Activated CD4-positive, alpha-beta T cell treated with anti-CD3 and anti-CD28 coated beads, Interleukin-2, amount 10 ng/mL, durations not matched to agents 7 days and 5 days (primary cell): ENCODE data around the gene LRRC52. TPM values are rescaled to one million over a fixed set of nuclear protein-coding genes. Genes with fewer than 3 reads are reported as not detected.

Experiments
- CTCF ChIA-PET: fragments of 350-600 bp; sonication (Branson Sonifier 250); formaldehyde crosslinking; loops from one replicate; lab custom pipeline; 2021; ENCODE audit warnings: antibody characterized with exemption; lab: Charles Lee
- POLR2A ChIA-PET: fragments of 350-600 bp; sonication (Branson Sonifier 250); formaldehyde crosslinking; loops from one replicate; lab custom pipeline; 2021; ENCODE audit warnings: antibody characterized with exemption; lab: Charles Lee
- DNase-seq: peaks from one replicate; pipeline ENCODE4 v3.0.0-alpha.2; 2020
- H3K27ac Mint-ChIP-seq: one replicate; pipeline ENCODE4 v1.8.0; 2021; ENCODE audit warnings: mild to moderate bottlenecking, moderate library complexity, mixed read lengths
- H3K27me3 Mint-ChIP-seq: one replicate; pipeline ENCODE4 v1.8.0; 2021; ENCODE audit warnings: mixed read lengths
- H3K36me3 Mint-ChIP-seq: one replicate; pipeline ENCODE4 v1.8.0; 2021; ENCODE audit warnings: low read depth, mixed read lengths
- H3K4me1 Mint-ChIP-seq: one replicate; pipeline ENCODE4 v1.8.0; 2021; ENCODE audit warnings: mixed read lengths
- H3K4me3 Mint-ChIP-seq: one replicate; pipeline ENCODE4 v1.8.0; 2021; ENCODE audit warnings: mild to moderate bottlenecking, moderate library complexity, mixed read lengths
- H3K9me3 Mint-ChIP-seq: one replicate; pipeline ENCODE4 v1.8.0; 2021; ENCODE audit warnings: mixed read lengths
- total RNA-seq, 2 experiments: library from RNA; stranded (reverse); gene quantifications; one replicate each; pipeline ENCODE4 v1.2.3, GENCODE V29; 2021

LRRC52 gene
- total RNA-seq, 2 experiments from 2014 or later: not detected

DNA sequence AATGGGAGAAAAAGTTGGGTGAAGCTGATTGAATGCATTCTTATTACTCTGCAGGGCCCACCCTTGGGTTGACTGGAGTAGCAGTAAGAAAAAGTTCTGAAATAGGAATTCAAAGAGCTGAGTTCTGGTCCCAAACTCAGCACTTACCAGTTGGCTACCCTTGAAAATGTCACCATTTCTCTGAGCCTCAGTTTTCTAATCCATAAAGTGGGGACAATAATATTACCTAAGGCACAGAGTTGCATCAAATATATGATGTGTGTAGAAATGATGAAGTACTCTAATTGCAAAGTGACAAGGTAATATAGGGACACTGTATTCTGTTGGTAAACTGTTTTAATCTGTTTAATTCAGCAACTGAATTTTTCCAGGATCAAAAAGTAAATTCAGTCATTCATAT is 1.2 kb downstream of the LRRC52 start:
- Mint-ChIP-seq H3K27ac (no peak overlapping the region), H3K36me3 (no peaks in the 10 kb centered on the region), H3K27me3 (peaks cover 45% of the 10 kb centered on the region), H3K4me3 (no peak overlapping the region), H3K4me1 (no peaks in the 10 kb centered on the region), H3K9me3 (no peaks in the 10 kb centered on the region)
- DNase-seq: no peak
- CTCF ChIA-PET: no interaction called here
- POLR2A ChIA-PET: no interaction called here

DNA sequence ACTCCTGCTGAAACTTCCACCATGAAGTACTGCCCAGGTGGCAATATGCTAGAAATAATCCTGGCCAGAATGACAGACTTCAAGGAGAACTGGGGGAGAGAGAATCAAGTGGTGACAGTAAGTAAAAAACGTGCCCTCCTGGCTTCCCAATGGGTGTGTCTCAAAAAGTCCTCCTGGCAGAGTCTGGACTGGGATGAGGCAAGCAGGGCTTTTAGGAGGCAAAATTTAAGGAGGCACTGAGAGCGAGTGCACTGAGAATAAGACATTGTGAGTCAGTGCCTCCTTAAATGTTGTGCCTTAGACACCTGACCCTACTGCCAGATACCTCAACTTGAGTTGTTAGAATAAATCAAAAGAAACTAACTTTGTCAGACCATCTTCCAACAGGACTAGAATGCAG is 2.2 kb downstream of the LRRC52 start:
- DNase-seq: no peak
- H3K27me3 Mint-ChIP-seq: peaks cover 45% of the 10 kb centered on the region
- H3K36me3 Mint-ChIP-seq: no peaks in the 10 kb centered on the region
- POLR2A ChIA-PET: no interaction called here
- no peaks in the 10 kb centered on the region for H3K9me3 Mint-ChIP-seq
- H3K4me1 Mint-ChIP-seq: no peaks in the 10 kb centered on the region
- no peak overlapping the region for H3K4me3 Mint-ChIP-seq
- CTCF ChIA-PET: interaction anchor here (0.6 kb wide), 1 partner anchor 915 kb away, joined by 3 read pairs; no protein-coding TSS in a partner anchor
- H3K27ac Mint-ChIP-seq: no peak overlapping the region

DNA sequence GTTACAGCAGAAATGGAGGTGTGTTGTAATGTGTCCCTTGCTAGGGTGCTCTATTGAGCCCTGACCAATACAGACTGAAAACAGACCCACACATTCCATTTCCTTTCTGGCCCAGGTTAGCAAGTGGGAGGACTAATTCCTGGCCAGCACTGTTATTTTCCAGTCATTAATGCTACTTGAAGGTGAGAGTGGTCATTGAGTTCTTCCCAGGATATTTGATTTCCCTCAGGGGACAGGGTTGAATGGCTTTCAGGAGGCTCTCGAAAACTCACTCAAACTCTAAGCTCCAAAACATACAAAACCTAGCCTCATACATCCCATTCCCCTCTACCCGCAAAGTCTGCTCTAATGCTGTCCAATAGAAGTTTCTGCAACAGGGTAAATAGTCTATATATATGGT is 6.2 kb downstream of the LRRC52 start:
- CTCF ChIA-PET: interaction anchor here (1.0 kb wide), 1 partner anchor 16 kb away, joined by 4 read pairs; no protein-coding TSS in a partner anchor
- H3K27me3 Mint-ChIP-seq: peaks cover 32% of the 10 kb centered on the region
- H3K4me3 Mint-ChIP-seq: no peak overlapping the region
- no peaks in the 10 kb centered on the region for H3K4me1 Mint-ChIP-seq
- no peaks in the 10 kb centered on the region for H3K36me3 Mint-ChIP-seq
- no peaks in the 10 kb centered on the region for H3K9me3 Mint-ChIP-seq
- POLR2A ChIA-PET: no interaction called here
- no peak overlapping the region for H3K27ac Mint-ChIP-seq
- no peak for DNase-seq

DNA sequence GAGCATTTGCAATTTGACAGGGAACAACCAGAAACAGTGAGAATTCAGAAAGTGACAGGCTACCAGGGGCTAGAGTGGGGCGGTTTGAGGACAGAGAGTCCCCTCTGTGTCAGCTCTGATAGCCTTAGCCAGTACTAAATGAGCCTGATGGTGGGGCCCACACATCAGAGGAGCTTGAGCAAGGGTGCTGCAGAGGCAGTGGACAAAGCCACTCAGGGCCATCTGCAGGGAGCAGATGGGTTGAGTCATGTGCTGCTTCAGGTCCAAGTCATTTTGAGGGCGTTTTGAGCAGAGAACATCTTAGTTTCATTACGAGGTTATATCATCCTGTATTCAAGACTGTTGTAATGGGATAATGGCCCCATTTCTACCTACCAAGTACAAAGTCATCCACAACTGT is 7.7 kb downstream of the LRRC52 start:
- POLR2A ChIA-PET: no interaction called here
- H3K27ac Mint-ChIP-seq: no peak overlapping the region
- no peak for DNase-seq

DNA sequence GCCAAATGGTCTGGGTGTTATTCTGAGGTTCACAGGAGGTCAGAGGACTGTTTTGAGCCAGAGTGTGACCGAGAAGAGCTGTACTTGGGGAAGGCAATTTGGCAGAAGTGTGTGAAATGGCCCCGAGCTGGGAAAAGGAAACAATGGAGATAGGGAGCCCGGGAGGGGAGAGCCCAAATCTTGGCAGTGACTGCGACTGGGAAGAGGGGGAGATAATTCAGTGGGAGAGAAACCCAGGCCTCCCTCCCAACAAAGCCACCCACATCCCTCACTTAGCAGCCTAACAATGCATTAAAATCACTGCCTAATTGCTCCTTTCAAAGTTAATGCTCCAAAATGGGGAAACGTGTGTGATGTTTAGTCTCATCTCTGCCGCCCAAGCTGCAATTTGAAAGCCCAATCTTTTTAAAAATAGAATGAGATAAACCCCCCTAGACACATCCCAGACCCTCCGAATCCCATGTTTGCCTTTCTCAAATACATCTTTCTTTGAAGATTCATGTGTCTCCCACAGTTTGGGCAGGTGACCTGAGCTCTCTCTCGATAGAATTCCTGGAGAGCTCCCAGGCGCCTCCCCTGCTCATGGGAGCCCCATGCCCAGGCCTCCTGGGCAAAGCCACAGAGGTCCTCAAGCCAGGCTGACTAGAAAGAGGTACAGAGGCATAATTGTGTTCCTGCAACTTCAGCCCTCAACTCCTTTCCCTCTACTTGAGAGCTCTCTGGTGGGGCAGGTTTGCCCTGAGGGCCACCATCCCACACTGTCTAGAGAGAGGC is 17.3 kb downstream of the LRRC52 start:
- ChIA-PET CTCF (no interaction called here), POLR2A (no interaction called here)

More for the DNA sequence above, 7.7 kb downstream of the LRRC52 start:
- Mint-ChIP-seq H3K9me3 (no peaks in the 10 kb centered on the region), H3K4me1 (no peaks in the 10 kb centered on the region), H3K27me3 (peaks cover 29% of the 10 kb centered on the region), H3K4me3 (no peak overlapping the region), H3K36me3 (no peaks in the 10 kb centered on the region)
- CTCF ChIA-PET: no interaction called here

DNA sequence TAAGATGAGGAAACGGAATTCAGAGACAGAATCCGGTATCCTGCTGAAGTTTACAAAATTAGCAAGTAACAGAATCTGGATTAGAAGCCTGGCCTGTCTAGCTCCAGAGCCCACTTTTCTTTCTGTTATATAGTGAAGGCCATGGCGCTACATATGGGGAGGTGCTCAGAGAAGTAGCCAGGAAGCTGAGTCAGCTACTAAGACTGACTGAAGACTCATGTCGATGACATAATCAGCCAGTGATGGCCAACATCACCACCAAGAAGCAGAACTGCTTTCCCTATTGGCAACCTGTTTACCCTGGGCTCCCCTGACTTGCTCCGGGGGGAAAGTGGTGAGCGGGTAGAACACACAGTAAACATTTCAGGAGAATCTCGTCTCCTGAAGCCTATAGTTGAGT is 18.8 kb downstream of the LRRC52 start:
- ChIA-PET CTCF (no interaction called here), POLR2A (no interaction called here)
- peaks cover 37% of the 10 kb centered on the region for H3K27me3 Mint-ChIP-seq

More for the DNA sequence above, 17.3 kb downstream of the LRRC52 start:
- Mint-ChIP-seq H3K36me3 (no peaks in the 10 kb centered on the region), H3K4me1 (no peaks in the 10 kb centered on the region), H3K4me3 (no peak overlapping the region), H3K27ac (no peak overlapping the region), H3K27me3 (peaks cover 33% of the 10 kb centered on the region), H3K9me3 (no peaks in the 10 kb centered on the region)
- DNase-seq: no peak

DNA sequence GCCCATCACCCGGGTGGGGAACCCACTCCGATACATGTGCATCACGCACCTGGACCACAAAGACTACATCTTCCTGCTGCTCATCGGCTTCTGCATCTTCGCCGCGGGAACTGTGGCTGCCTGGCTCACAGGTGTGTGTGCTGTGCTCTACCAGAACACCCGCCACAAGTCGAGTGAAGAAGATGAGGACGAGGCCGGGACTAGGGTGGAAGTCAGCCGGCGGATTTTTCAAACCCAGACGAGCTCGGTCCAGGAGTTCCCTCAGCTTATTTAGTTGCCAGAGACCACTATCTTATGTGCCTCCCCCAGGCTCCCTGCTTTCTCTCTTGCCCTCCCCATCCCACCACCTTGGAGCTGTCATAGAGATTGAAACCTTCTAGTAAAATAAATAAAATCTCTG is 19.8 kb downstream of the LRRC52 start:
- peaks cover 36% of the 10 kb centered on the region for H3K27me3 Mint-ChIP-seq
- no peaks in the 10 kb centered on the region for H3K9me3 Mint-ChIP-seq
- H3K4me3 Mint-ChIP-seq: no peak overlapping the region
- no peak overlapping the region for H3K27ac Mint-ChIP-seq
- no peak for DNase-seq
- ChIA-PET CTCF (no interaction called here), POLR2A (no interaction called here)
- no peaks in the 10 kb centered on the region for H3K4me1 Mint-ChIP-seq
- H3K36me3 Mint-ChIP-seq: no peaks in the 10 kb centered on the region

More for the DNA sequence above, 18.8 kb downstream of the LRRC52 start:
- no peak overlapping the region for H3K4me3 Mint-ChIP-seq
- H3K27ac Mint-ChIP-seq: no peak overlapping the region
- H3K36me3 Mint-ChIP-seq: no peaks in the 10 kb centered on the region
- no peaks in the 10 kb centered on the region for H3K4me1 Mint-ChIP-seq
- no peak for DNase-seq
- H3K9me3 Mint-ChIP-seq: no peaks in the 10 kb centered on the region

DNA sequence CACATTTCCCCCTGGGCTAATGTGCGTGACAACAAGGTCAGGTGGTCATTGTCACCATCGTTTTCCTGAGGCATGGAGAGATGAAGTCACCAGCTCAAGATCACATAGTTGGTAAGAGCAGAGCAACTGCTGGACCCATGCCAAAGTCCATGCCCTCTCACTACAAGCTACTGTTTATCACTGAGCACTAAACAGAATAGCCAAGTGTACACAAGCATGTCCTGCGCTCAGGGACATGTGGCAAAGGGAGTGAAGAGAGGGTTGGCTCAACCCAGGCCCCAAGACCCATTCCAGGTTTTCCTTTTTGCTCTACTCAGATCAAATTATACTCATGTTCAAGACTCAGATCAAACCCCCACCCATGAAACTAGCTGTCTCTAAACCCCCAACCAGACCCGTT is 20.8 kb downstream of the LRRC52 start:
- ChIA-PET CTCF (no interaction called here), POLR2A (no interaction called here)
- peaks cover 36% of the 10 kb centered on the region for H3K27me3 Mint-ChIP-seq
- H3K4me1 Mint-ChIP-seq: no peaks in the 10 kb centered on the region
- H3K4me3 Mint-ChIP-seq: no peak overlapping the region
- no peak overlapping the region for H3K27ac Mint-ChIP-seq
- no peaks in the 10 kb centered on the region for H3K36me3 Mint-ChIP-seq
- no peak for DNase-seq
- H3K9me3 Mint-ChIP-seq: no peaks in the 10 kb centered on the region

DNA sequence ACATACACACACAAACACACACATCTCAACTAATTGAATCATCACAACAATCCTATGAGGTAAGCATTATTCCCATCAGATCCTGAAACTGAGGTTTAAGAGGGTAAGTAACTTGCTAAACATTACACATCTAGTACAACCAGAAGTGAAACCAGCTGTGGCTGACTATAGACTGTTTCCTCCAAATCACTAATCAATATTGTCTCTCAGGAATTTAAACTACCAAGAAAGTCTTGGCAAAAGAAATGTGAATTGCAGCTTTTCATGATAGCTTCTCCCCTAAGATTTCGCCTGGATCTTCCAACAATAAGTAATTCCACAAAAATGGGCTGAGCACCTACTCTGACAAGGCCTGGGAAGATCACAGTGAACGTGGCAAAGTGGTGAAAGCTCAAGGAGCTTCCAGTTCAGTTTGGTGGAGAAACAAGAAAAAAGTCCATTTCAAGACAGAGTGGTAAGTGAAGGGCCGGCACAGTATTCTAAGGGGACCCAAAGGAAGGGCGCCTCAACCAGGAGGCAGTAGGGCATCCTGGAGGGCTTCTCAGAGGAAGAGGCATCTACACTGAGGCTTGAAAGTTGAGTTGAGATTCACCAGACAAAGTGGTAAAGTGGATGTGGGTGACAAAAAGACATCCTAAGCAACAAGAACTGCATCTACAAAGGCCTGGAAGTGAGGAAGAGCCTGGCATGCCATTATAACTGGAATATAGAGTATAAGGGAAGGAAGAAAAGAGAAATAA is 22.1 kb downstream of the LRRC52 start:
- no peaks in the 10 kb centered on the region for H3K36me3 Mint-ChIP-seq
- H3K4me3 Mint-ChIP-seq: no peak overlapping the region
- no peaks in the 10 kb centered on the region for H3K9me3 Mint-ChIP-seq
- H3K27me3 Mint-ChIP-seq: peaks cover 38% of the 10 kb centered on the region
- no peak overlapping the region for H3K27ac Mint-ChIP-seq
- POLR2A ChIA-PET: no interaction called here
- H3K4me1 Mint-ChIP-seq: no peaks in the 10 kb centered on the region
- DNase-seq: no peak
- CTCF ChIA-PET: no interaction called here

DNA sequence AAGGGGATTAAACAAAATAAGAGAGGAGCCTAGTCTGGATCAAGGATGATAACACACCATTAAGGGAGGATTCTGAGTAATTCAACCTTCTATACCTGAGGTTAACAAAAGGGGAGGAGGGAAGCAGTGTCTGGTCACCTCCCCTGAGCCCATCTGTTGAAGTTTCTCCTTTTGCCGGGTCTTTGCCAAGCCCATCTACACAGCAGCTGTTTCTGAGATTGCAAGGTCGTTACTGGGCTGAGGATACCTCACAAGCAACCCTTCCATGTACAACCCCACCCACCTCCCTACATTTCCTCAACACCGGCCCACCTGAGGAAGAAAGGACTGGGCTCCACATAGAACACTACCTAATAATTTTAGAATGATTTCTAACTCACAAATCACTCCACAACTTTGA is 26.3 kb downstream of the LRRC52 start:
- CTCF ChIA-PET: no interaction called here
- no peaks in the 10 kb centered on the region for H3K9me3 Mint-ChIP-seq
- no peaks in the 10 kb centered on the region for H3K36me3 Mint-ChIP-seq
- H3K4me3 Mint-ChIP-seq: no peak overlapping the region
- no peak for DNase-seq
- POLR2A ChIA-PET: no interaction called here
- no peaks in the 10 kb centered on the region for H3K4me1 Mint-ChIP-seq
- H3K27ac Mint-ChIP-seq: no peak overlapping the region
- peaks cover 48% of the 10 kb centered on the region for H3K27me3 Mint-ChIP-seq

DNA sequence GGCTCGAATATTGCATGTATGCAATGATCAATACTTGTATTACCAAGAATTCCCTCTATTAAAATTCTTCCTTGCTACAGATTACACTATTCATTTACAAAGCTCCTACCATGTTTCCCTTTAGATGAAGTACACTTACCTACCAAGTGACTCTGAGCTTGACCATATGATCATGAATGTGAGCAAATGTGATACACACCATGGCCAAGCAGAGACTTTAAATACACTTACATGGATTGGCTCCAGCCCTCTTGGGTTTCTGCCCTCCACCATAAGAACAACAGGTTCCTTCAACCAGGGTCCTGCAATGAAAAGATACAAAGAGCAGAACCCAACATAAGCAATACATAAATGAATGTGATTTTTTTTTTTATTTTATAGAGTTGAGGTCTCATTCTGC is 30.0 kb downstream of the LRRC52 start:
- H3K9me3 Mint-ChIP-seq: no peaks in the 10 kb centered on the region
- no peak overlapping the region for H3K27ac Mint-ChIP-seq
- no peak overlapping the region for H3K4me3 Mint-ChIP-seq
- H3K27me3 Mint-ChIP-seq: peaks cover 59% of the 10 kb centered on the region
- H3K4me1 Mint-ChIP-seq: no peaks in the 10 kb centered on the region
- no peaks in the 10 kb centered on the region for H3K36me3 Mint-ChIP-seq
- POLR2A ChIA-PET: no interaction called here
- CTCF ChIA-PET: interaction anchor here (0.6 kb wide), 1 partner anchor 843 kb away, joined by 3 read pairs; no protein-coding TSS in a partner anchor
- DNase-seq: no peak

DNA sequence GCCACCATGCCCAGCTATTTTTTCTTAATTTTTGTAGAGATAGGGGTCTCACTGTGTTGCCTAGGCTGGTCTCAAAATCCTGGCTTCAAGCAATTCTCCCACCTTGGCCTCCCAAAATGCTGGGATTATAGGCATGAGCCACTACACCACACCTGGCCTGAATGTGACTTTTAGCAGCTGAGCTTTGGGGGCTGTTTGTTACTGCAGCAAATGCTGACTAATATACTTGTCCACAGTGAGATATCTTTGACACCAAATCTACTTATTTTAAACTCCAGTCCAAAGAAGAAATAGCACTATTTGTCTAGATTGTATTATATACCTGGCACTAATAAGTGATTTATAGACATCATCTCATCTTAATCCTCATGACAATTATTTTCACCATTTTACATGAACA is 30.5 kb downstream of the LRRC52 start:
- Mint-ChIP-seq H3K27me3 (peaks cover 58% of the 10 kb centered on the region), H3K9me3 (no peaks in the 10 kb centered on the region), H3K27ac (no peak overlapping the region), H3K4me1 (no peaks in the 10 kb centered on the region), H3K4me3 (no peak overlapping the region), H3K36me3 (no peaks in the 10 kb centered on the region)
- DNase-seq: no peak
- POLR2A ChIA-PET: no interaction called here
- CTCF ChIA-PET: interaction anchor here (1.5 kb wide), 1 partner anchor 18 kb away, joined by 3 read pairs; no protein-coding TSS in a partner anchor

DNA sequence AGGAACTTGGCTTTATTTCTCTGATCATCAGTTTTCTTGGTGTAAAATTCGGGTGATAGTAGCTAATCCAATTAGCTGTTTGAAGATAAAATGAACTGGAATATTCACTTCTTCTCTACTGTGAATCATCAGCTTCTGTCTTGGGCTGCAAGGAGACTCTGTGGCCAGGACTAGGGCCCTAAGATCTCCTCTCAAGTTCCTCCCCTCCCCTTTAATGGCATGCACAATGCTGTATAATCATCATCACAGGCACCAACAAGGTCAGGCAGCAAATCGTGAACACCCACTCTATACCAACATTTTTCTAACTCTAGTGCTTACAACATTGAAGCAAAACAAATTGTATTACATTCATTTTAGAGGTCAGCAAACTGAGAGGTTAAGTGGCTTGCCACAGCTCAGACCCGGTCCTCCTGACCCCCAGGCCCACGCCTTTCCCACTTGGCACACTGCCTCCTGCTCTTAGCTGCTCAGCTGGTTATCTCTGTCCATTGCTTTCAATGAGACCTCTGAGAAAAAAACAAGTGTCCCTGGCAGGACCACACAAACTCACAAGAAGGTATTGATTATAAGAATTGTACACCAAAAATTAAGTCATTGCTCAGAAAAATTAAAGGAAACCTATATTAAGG is 31.8 kb downstream of the LRRC52 start:
- H3K9me3 Mint-ChIP-seq: no peaks in the 10 kb centered on the region
- no peaks in the 10 kb centered on the region for H3K36me3 Mint-ChIP-seq
- no peaks in the 10 kb centered on the region for H3K4me1 Mint-ChIP-seq
- ChIA-PET POLR2A (no interaction called here), CTCF (interaction anchor here (1.3 to 1.5 kb wide), 2 partner anchors 16 to 100 kb away, joined by 3 read pairs; no protein-coding TSS in a partner anchor)
- no peak overlapping the region for H3K27ac Mint-ChIP-seq
- H3K4me3 Mint-ChIP-seq: no peak overlapping the region
- peaks cover 46% of the 10 kb centered on the region for H3K27me3 Mint-ChIP-seq
- DNase-seq: no peak
